ENCODE data around the gene ZDHHC17. TPM values are rescaled to one million over a fixed set of nuclear protein-coding genes. Genes with fewer than 3 reads are reported as not detected.

ZDHHC17 gene
- total RNA-seq, 1 donor, result 42.0 TPM

- Histone ChIP-seq H3K4me3 (ENCODE audit: insufficient read depth, low read length) (no peak overlapping the region), H4K20me1 (ENCODE audit: insufficient read depth, low read length) (no peaks in the 10 kb centered on the region), H3K4me1 (ENCODE audit: insufficient read depth, low read length) (no peaks in the 10 kb centered on the region), H3K9me3 (ENCODE audit: low read depth, low read length) (no peaks in the 10 kb centered on the region), H3K27me3 (ENCODE audit: insufficient read depth, low read length) (no peaks in the 10 kb centered on the region), H3K36me3 (ENCODE audit: insufficient read depth, low read length) (no peaks in the 10 kb centered on the region), H3K79me2 (ENCODE audit: insufficient read depth, low read length) (no peaks in the 10 kb centered on the region), H3K4me2 (ENCODE audit: insufficient read depth, low read length) (no peak overlapping the region), H2AFZ (ENCODE audit: low read length) (no peak overlapping the region), H3K27ac (ENCODE audit: low read depth, low read length) (no peak overlapping the region)
- TF ChIP-seq, protein P1, sequence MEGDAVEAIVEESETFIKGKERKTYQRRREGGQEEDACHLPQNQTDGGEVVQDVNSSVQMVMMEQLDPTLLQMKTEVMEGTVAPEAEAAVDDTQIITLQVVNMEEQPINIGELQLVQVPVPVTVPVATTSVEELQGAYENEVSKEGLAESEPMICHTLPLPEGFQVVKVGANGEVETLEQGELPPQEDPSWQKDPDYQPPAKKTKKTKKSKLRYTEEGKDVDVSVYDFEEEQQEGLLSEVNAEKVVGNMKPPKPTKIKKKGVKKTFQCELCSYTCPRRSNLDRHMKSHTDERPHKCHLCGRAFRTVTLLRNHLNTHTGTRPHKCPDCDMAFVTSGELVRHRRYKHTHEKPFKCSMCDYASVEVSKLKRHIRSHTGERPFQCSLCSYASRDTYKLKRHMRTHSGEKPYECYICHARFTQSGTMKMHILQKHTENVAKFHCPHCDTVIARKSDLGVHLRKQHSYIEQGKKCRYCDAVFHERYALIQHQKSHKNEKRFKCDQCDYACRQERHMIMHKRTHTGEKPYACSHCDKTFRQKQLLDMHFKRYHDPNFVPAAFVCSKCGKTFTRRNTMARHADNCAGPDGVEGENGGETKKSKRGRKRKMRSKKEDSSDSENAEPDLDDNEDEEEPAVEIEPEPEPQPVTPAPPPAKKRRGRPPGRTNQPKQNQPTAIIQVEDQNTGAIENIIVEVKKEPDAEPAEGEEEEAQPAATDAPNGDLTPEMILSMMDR (IDR thresholded peaks at IDR 0.05; ENCODE audit: extremely low read depth, low read depth, low read length), result no peak
- DNase-seq (ENCODE audit: insufficient read length, low spot score, missing footprints), result no peak
These were observed 16.7 kb upstream of the ZDHHC17 start for GRCh38 chr12:76747245-76747644.

DNA sequence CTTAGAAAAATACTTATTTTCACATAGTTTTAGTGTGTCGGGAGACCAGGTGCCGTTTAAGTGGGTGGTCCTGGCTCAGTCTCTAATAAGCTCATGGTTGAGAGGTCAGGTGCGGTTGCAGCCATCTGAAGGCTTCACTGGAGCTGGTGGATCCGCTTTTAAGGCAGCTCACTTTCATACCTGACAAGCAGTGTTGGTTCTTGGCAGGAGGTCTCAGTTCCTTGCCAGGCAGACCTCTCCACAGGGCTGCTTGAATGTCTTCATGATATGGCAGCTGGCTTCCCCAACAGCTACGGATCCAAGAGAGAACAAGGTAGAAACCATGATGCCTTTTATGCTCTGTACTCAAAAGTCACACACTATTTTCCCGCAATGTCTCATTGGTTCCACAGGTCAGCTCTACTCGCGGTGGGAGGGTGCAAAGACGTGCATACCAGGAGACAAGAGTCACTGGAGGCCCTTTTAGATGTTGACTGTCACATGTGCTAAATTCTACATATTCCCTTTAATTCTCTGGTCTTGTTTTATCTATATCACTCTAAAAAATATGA lies 8.0 kb upstream of the ZDHHC17 start:
- no peak overlapping the region for H3K4me3 ChIP-seq (ENCODE audit: insufficient read depth, low read length)
- no peaks in the 10 kb centered on the region for H3K4me1 ChIP-seq (ENCODE audit: insufficient read depth, low read length)
- TF ChIP-seq, protein P1 (IDR thresholded peaks at IDR 0.05; ENCODE audit: extremely low read depth, low read depth, low read length), result no peak
- no peak overlapping the region for H3K27ac ChIP-seq (ENCODE audit: low read depth, low read length)
- peak; percentile 82 for DNase-seq (ENCODE audit: insufficient read length, low spot score, missing footprints)
- no peaks in the 10 kb centered on the region for H4K20me1 ChIP-seq (ENCODE audit: insufficient read depth, low read length)
- no peaks in the 10 kb centered on the region for H3K27me3 ChIP-seq (ENCODE audit: insufficient read depth, low read length)
- no peaks in the 10 kb centered on the region for H3K9me3 ChIP-seq (ENCODE audit: low read depth, low read length)
- no peak overlapping the region for H3K4me2 ChIP-seq (ENCODE audit: insufficient read depth, low read length)
- H3K36me3 ChIP-seq (ENCODE audit: insufficient read depth, low read length), result no peaks in the 10 kb centered on the region
- H3K79me2 ChIP-seq (ENCODE audit: insufficient read depth, low read length), result no peaks in the 10 kb centered on the region
- no peak overlapping the region for H2AFZ ChIP-seq (ENCODE audit: low read length)

DNA sequence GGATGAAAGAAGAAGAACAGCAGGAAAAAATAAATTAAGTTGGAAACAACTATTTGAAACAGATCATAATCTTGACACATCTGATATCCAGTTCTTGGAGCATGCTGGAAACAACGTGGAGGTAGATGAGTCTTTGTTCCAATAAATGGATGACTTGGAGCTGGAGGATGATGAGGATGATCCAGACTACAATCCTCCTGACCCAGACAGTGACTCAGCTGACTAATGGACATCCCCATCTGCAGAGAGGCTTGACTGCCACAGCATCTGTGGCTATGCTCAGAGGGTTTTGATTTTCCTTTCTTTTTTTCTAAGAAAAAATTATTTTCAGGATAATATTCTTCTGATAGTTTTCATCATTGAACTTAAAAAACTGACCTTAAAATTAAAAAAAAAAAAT lies 6.2 kb upstream of the ZDHHC17 start:
- no peak overlapping the region for H3K4me2 ChIP-seq (ENCODE audit: insufficient read depth, low read length)
- H4K20me1 ChIP-seq (ENCODE audit: insufficient read depth, low read length), result no peaks in the 10 kb centered on the region
- no peak overlapping the region for H3K4me3 ChIP-seq (ENCODE audit: insufficient read depth, low read length)
- TF ChIP-seq, protein P1 (IDR thresholded peaks at IDR 0.05; ENCODE audit: extremely low read depth, low read depth, low read length), result no peak
- no peak overlapping the region for H2AFZ ChIP-seq (ENCODE audit: low read length)
- H3K79me2 ChIP-seq (ENCODE audit: insufficient read depth, low read length), result no peaks in the 10 kb centered on the region
- H3K9me3 ChIP-seq (ENCODE audit: low read depth, low read length), result no peaks in the 10 kb centered on the region
- H3K36me3 ChIP-seq (ENCODE audit: insufficient read depth, low read length), result no peaks in the 10 kb centered on the region
- peak; percentile 53 for DNase-seq (ENCODE audit: insufficient read length, low spot score, missing footprints)
- H3K27ac ChIP-seq (ENCODE audit: low read depth, low read length), result no peak overlapping the region
- no peaks in the 10 kb centered on the region for H3K27me3 ChIP-seq (ENCODE audit: insufficient read depth, low read length)
- no peaks in the 10 kb centered on the region for H3K4me1 ChIP-seq (ENCODE audit: insufficient read depth, low read length)

DNA sequence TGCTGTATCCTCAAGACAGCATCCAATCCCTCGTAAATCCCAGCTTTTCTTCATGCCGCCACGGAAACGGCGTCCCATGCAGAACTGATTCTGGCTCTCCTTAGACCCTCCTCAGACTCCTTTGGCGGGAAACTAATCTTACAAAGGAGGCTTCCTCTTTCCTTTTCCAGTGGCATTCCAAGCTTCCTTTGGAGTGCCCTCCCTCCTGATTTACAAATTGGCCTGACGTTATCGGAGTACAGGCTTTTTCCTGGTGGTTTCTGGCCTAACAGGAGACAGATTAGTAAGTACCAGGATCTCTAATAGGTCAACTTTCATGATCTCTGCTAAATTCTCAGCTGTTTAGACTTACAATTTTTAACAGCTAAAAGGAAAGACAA lies 1.3 kb upstream of the ZDHHC17 start:
- Histone ChIP-seq H3K27me3 (ENCODE audit: insufficient read depth, low read length) (no peaks in the 10 kb centered on the region), H3K27ac (ENCODE audit: low read depth, low read length) (no peak overlapping the region), H3K9me3 (ENCODE audit: low read depth, low read length) (no peaks in the 10 kb centered on the region), H3K4me3 (ENCODE audit: insufficient read depth, low read length) (peak overlapping the region; percentile 4), H4K20me1 (ENCODE audit: insufficient read depth, low read length) (peaks cover 18% of the 10 kb centered on the region), H2AFZ (ENCODE audit: low read length) (no peak overlapping the region), H3K36me3 (ENCODE audit: insufficient read depth, low read length) (no peaks in the 10 kb centered on the region), H3K4me2 (ENCODE audit: insufficient read depth, low read length) (peak overlapping the region; percentile 94), H3K79me2 (ENCODE audit: insufficient read depth, low read length) (peaks cover 32% of the 10 kb centered on the region), H3K4me1 (ENCODE audit: insufficient read depth, low read length) (peaks cover 15% of the 10 kb centered on the region)
- TF ChIP-seq, protein P1 (IDR thresholded peaks at IDR 0.05; ENCODE audit: extremely low read depth, low read depth, low read length), result no peak
- DNase-seq (ENCODE audit: insufficient read length, low spot score, missing footprints), result no peak
